OCI-M1 (cell line): ENCODE results near the gene NFKBIB.
"Not testable (repeated sequence)": the region's sequence is repeated elsewhere in the genome, so short reads cannot be mapped to it uniquely, and the experiment has no call there.

Experiments used
- DNase-seq: peaks from one replicate; lab custom pipeline; 2025; lab: John Stamatoyannopoulos, UW

The NFKBIB gene

GRCh38 chr19:38899447-38900201 lies at the start of gene NFKBIB, which contains the start of gene SIRT2:
NFKBIB (plus strand) TSS chr19:38899969; CDS start chr19:38900033, 64 bp downstream.
SIRT2 (minus strand) TSS chr19:38899618; CDS start chr19:38899521, 97 bp downstream.
- peak; percentile 100 for DNase-seq

- DNase-seq: no peak
Measured at GRCh38 chr19:38850436-38850975, 49.3 kb upstream of the NFKBIB start.

- DNase-seq: no peak
Measured at GRCh38 chr19:38850976-38851621, 48.7 kb upstream of the NFKBIB start.

GRCh38 chr19:38851622-38852230 lies 48.0 kb upstream of the NFKBIB start:
- peak; percentile 97 for DNase-seq

- peak; percentile 81 for DNase-seq
Measured at GRCh38 chr19:38852231-38853044, 47.3 kb upstream of the NFKBIB start.

GRCh38 chr19:38853214-38853613 lies 46.6 kb upstream of the NFKBIB start:
- no peak for DNase-seq

GRCh38 chr19:38854961-38855360 lies 44.8 kb upstream of the NFKBIB start:
- not testable (repeated sequence) for DNase-seq

GRCh38 chr19:38855751-38856150 lies 44.0 kb upstream of the NFKBIB start:
- not testable (repeated sequence) for DNase-seq

- no peak for DNase-seq
Measured at GRCh38 chr19:38856813-38857212, 43.0 kb upstream of the NFKBIB start.

- DNase-seq: not testable (repeated sequence)
Measured at GRCh38 chr19:38859631-38860204, 40.1 kb upstream of the NFKBIB start.

- no peak for DNase-seq
Measured at GRCh38 chr19:38861368-38861767, 38.4 kb upstream of the NFKBIB start.

GRCh38 chr19:38862321-38863059 lies 37.3 kb upstream of the NFKBIB start:
- peak; percentile 24 for DNase-seq

GRCh38 chr19:38867171-38867780 lies 32.5 kb upstream of the NFKBIB start:
- no peak for DNase-seq

- DNase-seq: no peak
Measured at GRCh38 chr19:38868551-38868950, 31.2 kb upstream of the NFKBIB start.

GRCh38 chr19:38869160-38869835 lies 30.5 kb upstream of the NFKBIB start:
- no peak for DNase-seq

GRCh38 chr19:38869836-38870607 lies 29.7 kb upstream of the NFKBIB start:
- DNase-seq: no peak

- DNase-seq: no peak
Measured at GRCh38 chr19:38870612-38871011, 29.2 kb upstream of the NFKBIB start.

GRCh38 chr19:38873400-38873799 lies 26.4 kb upstream of the NFKBIB start:
- DNase-seq: not testable (repeated sequence)
